Stimulated activated CD4-positive, alpha-beta T cell treated with anti-CD3 and anti-CD28 coated beads, Interleukin-4, amount 100 ng/mL, for 24 hours (primary cell): ENCODE measurements around the gene ATG101.

Experiments used
- DNase-seq: peaks from one replicate; pipeline ENCODE4 v3.0.0-alpha.2; 2020

Gene ATG101

GRCh38 chr12:52042706-52043385 is 26.9 kb upstream of the ATG101 start:
- DNase-seq = no peak

- DNase-seq = no peak
These were observed 26.2 kb upstream of the ATG101 start for GRCh38 chr12:52043386-52044212.

GRCh38 chr12:52044292-52044983 is 25.3 kb upstream of the ATG101 start:
- no peak for DNase-seq

DNA sequence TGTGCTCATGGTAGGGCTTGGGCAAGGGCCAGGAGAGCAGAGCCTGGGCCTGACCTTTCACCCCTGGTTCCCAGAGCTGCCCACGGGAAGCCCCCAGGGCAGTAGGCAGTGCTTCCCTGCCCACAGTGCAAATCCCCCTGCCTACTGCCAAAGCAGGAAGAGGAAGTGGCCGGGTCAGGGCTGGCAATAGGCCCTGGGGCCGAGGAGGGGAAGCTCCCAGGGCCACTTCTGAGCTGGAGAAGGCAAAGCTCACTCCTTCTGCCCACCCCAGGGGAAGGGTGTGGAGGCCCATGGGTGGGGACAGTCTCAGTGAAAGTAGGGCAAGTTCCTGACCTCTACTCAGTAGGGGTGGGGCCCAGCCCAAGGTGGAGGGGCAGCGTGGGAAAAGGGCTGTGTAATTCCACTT is 24.0 kb upstream of the ATG101 start:
- no peak for DNase-seq

- DNase-seq = no peak
These were observed 22.9 kb upstream of the ATG101 start for GRCh38 chr12:52046859-52047258.

GRCh38 chr12:52049286-52049685 is 20.5 kb upstream of the ATG101 start:
- no peak for DNase-seq

DNA sequence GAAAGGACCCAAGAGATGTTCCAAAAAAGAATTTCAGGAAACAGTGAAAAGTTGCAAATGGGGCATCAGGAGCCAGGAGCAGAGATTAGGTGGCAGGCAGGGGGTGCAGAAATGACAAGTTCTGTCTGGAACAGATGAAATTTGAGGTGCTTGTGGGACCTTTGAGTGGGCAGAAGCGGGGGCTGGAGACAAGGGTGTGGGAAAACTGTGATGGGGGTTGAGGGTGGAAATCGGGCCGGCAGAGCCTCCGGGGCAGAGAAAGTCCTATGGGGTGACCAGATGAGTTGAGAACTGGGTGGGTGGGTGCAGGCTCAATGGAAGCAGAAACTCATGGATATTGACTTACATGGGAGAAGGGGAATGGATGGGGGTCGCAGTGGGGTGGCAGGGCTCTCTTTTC is 20.1 kb upstream of the ATG101 start:
- DNase-seq = no peak

- DNase-seq = no peak
These were observed 19.5 kb upstream of the ATG101 start for GRCh38 chr12:52050116-52050757.

DNA sequence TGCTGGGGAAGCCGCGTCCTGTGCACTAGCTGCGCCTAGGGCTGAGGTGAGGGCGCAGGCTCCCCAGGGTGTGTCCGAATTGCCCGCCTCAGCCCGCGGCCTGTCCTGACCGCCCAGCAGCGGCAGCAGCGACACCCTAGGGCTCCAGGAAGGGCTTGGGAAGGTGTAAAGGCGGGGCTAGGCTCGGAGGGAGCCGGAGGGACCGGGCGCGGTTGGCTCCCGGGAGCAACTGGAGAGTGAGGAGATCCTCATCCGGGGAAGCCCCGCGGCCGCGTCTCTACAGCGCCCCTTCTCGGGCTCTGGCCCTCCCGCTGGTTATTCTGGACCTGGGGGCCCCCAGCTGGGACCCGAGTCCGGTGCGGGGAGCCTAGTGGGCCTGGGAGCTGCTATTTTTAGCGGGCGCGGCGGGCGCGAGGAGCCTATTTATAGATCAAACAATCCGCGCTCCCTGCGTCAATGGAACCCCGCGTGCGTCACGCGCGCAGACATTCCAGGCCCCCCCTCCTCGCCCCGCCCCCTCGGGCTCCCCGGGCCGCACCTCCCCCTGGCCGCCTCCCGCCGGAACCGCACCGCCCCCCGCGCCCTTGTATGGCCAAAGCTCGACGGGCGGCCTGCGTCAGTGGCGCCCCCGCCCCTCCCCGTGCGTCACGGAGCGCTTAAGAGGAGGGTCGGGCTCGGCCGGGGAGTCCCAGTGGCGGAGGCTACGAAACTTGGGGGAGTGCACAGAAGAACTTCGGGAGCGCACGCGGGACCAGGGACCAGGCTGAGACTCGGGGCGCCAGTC is 18.8 kb upstream of the ATG101 start, which contains the start of gene NR4A1:
TSS of gene NR4A1 (plus strand) at position 685 of the 784 bp plus-strand sequence. CDS start 2,887 bp downstream, outside the sequence.
- DNase-seq = peak; percentile 98

- DNase-seq = peak; percentile 21
These were observed 17.2 kb upstream of the ATG101 start for GRCh38 chr12:52052468-52053186.

DNA sequence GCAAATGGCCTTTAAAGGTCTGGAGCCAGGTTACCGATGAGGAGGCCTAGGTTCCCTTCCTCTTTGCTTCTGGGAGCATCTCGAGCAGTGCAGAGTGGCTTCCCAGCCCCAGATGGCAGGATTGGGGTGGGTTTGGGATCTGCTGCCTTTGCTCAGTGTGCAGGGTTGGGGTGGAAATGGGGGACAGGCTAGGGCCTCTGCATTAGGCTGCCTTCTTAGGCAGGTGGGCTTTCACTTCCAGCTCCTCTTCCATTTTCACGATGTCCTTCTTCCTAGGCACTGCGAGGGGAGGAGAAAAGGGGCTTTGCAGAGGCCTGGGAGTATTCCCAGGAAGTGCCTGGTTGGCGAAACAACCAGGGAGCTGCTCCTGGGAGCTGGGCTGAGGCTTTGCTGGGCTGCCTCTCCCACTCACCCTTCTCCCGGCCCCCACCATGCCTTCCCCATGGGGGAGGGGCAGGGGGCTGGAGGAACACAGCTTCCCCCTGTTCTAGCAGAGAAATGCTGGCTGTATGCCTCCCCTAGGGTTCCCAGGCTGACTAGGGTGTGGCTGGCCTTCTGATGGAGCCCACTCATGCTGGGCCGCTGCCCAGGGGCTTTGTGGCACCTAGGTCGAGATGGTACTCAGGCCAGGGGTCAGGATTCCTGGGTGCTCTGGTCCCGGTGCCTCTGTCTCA is 16.1 kb upstream of the ATG101 start:
- no peak for DNase-seq

DNA sequence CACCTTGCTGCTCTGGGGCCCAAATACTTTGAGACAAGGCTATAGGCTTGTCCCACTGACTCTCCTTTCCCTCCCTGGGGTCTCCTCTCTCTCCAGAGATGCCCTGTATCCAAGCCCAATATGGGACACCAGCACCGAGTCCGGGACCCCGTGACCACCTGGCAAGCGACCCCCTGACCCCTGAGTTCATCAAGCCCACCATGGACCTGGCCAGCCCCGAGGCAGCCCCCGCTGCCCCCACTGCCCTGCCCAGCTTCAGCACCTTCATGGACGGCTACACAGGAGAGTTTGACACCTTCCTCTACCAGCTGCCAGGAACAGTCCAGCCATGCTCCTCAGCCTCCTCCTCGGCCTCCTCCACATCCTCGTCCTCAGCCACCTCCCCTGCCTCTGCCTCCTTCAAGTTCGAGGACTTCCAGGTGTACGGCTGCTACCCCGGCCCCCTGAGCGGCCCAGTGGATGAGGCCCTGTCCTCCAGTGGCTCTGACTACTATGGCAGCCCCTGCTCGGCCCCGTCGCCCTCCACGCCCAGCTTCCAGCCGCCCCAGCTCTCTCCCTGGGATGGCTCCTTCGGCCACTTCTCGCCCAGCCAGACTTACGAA is 15.4 kb upstream of the ATG101 start:
- DNase-seq = no peak

GRCh38 chr12:52054833-52055730 is 14.7 kb upstream of the ATG101 start:
- DNase-seq = no peak

DNA sequence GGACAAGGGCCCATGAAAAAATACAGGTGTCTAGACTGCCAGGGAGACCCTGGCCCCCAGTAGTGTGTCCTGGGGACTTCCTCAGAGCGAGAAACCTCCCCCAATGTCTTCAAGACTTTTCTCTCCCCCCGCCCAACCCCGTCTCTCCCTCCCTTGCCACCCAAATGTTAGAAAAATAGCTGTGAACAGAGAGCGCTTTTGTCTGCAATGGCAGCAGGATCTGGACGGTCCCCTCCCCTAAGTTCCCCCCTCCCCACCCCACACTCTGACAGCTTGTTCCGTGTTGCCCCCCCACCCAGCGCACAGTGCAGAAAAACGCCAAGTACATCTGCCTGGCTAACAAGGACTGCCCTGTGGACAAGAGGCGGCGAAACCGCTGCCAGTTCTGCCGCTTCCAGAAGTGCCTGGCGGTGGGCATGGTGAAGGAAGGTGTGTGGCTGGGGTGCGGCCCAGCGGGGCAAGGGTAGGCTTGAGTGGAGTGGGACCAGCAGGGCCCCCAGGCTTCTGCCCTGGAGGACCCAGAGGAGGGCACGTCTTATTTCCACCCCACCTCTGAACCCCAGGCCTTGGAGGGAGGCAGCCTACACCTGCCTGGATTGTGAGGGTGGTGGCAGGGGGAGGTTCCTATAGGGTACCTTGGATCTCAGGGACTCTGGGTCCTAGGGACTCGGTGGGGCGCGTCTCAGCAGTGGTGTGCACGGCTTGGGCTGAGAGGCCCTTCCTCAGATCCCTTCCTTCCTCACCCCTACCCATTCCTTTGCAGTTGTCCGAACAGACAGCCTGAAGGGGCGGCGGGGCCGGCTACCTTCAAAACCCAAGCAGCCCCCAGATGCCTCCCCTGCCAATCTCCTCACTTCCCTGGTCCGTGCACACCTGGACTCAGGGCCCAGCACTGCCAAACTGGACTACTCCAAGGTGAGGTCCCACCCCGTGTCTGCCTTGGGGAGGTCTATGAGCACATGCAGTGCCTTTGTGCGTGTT is 13.8 kb upstream of the ATG101 start:
- DNase-seq = no peak

- DNase-seq = no peak
These were observed 12.8 kb upstream of the ATG101 start for GRCh38 chr12:52056801-52057637.

DNA sequence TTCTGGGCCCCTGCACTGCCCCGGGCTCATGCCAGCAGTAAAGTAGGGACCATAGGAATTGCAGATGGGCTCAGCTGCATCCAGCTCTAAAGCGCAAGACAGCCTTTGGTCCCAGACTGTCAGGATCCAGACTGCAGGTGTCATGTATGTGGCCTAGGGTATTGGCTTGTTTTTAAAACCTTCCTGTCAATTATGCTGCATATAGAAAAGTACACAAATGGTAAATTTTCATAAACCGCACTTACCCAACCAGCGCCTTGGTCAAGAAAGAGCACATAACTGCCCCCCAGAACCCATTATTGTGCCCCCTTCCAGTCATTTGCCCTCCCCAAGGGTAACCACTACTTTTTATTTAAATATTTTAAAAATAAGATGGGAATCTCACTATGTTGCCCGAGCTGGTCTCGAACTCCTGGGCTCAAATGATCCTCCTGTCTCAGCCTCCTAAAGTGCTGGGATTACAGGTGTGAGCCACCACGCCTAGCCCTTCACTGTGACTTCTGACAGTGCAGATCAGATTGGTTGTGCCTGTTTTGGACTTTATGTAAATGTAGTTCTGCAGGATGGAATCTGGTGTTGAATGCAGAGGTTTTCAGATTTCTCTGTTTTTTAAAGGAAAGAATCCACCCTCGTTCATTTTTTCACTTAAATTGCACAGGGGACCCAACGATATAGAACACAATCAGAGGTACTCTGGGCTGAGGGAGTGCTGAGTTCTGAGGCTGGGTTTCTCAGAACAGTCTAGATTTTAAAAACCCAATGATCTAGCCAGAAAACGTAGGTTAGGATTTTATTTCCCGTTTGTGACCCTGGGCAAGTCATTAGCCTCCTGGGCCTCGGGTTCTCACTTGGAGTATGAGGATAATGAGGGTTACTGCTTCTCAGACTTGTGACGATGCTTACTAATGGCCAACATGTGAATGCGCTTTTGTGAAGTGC is 11.9 kb upstream of the ATG101 start:
- no peak for DNase-seq
